Endothelial cell of umbilical vein (primary cell): Measurements from ENCODE around the gene DARS2. TPM values are rescaled to one million over a fixed set of nuclear protein-coding genes. Genes with fewer than 3 reads are reported as not detected.
"Not testable (repeated sequence)": the region's sequence is repeated elsewhere in the genome, so short reads cannot be mapped to it uniquely, and the experiment has no call there.

Experiments
- BruUV-seq: library from RNA; stranded (reverse); fragments of 400-500 nt; replicated peaks from 2 replicates; lab custom pipeline; 2021; lab: Mats Ljungman, UMichigan
- CTCF ChIA-PET: fragments of 300-600, 350-600 bp; sonication (Branson Sonifier 250); formaldehyde crosslinking; loops from one replicate; lab custom pipeline; 2021; ENCODE audit warnings: antibody characterized with exemption, inconsistent platforms; lab: Charles Lee
- POLR2A ChIA-PET: fragments of 300-600, 350-600 bp; sonication (Branson Sonifier 250); formaldehyde crosslinking; loops from one replicate; lab custom pipeline; 2021; ENCODE audit warnings: antibody characterized with exemption, inconsistent platforms; lab: Charles Lee
- DNase-seq: peaks from one replicate; pipeline ENCODE4 v3.0.0-alpha.2; 2011; ENCODE audit warnings: low read depth, low spot score
- FAIRE-seq: peaks from 2 replicates; lab custom pipeline; 2011; peaks lifted over from hg19 to GRCh38; lab: Jason Lieb, UNC
- H2AFZ ChIP-seq: 2 replicates; pipeline ENCODE4 v1.6.0; 2012; ENCODE audit warnings: low read depth, low read length, control low read depth, inconsistent platforms
- H3K27ac ChIP-seq: 2 replicates; pipeline ENCODE4 v1.5.1; 2011; ENCODE audit warnings: low read depth, mild to moderate bottlenecking, control low read depth, low read length, moderate library complexity; ENCODE audit not compliant: insufficient read depth
- H3K27me3 ChIP-seq, 2 experiments: 2 replicates each; pipeline versions ENCODE4 v1.6.0 to v1.6.1; 2011; ENCODE audit warnings: low read length in 2 of 2, mixed read lengths in 1 of 2; ENCODE audit not compliant: control insufficient read depth in 2 of 2, insufficient read depth in 2 of 2
- H3K36me3 ChIP-seq, 2 experiments: 2 replicates in 1 of 2; 3 replicates in 1 of 2; pipeline ENCODE4 v1.5.1; 2011; ENCODE audit warnings: low read length in 2 of 2, mild to moderate bottlenecking in 1 of 2, moderate library complexity in 1 of 2; ENCODE audit not compliant: control insufficient read depth in 2 of 2, insufficient read depth in 2 of 2; ENCODE audit errors: extremely low read depth in 1 of 2
- H3K4me1 ChIP-seq: 3 replicates; pipeline ENCODE4 v1.5.1; 2011; ENCODE audit warnings: mild to moderate bottlenecking, low read length; ENCODE audit not compliant: control insufficient read depth, insufficient read depth; ENCODE audit errors: extremely low read depth
- H3K4me2 ChIP-seq: 2 replicates; pipeline ENCODE4 v1.6.1; 2011; ENCODE audit warnings: low read length, control low read depth, mixed read lengths; ENCODE audit not compliant: insufficient read depth
- H3K4me3 ChIP-seq, 3 experiments: fragments of 200-600 bp in 1 of 3; sonication (generic), shearing (Covaris generic) in 1 of 3; replicated peaks in 1 of 3; 2 replicates each; pipeline ENCODE4 v1.5.1; 2011 to 2016; ENCODE audit warnings: control low read depth in 3 of 3, low read length in 3 of 3, mild to moderate bottlenecking in 2 of 3, inconsistent platforms in 1 of 3, low read depth in 1 of 3, moderate library complexity in 1 of 3; ENCODE audit not compliant: insufficient read depth in 1 of 3
- H3K79me2 ChIP-seq: 2 replicates; pipeline ENCODE4 v1.6.0; 2012; ENCODE audit warnings: low read length, inconsistent platforms; ENCODE audit not compliant: control insufficient read depth, insufficient read depth
- H3K9ac ChIP-seq: replicated peaks from 2 replicates; pipeline ENCODE3; 2011; ENCODE audit warnings: low read length, control low read depth; ENCODE audit not compliant: insufficient read depth; ENCODE audit errors: extremely low read depth
- H3K9me1 ChIP-seq: replicated peaks from 3 replicates; pipeline ENCODE4 v1.6.0; 2011; ENCODE audit warnings: mild to moderate bottlenecking, low read length; ENCODE audit not compliant: control insufficient read depth, insufficient read depth; ENCODE audit errors: extremely low read depth
- H3K9me3 ChIP-seq: replicated peaks from 2 replicates; pipeline ENCODE4 v1.5.1; 2012; ENCODE audit warnings: low read length, inconsistent platforms; ENCODE audit not compliant: control insufficient read depth, insufficient read depth
- H4K20me1 ChIP-seq: replicated peaks from 2 replicates; pipeline ENCODE3; 2011; ENCODE audit warnings: mild to moderate bottlenecking, low read length; ENCODE audit not compliant: control insufficient read depth, insufficient read depth; ENCODE audit errors: extremely low read depth
- CTCF ChIP-seq, 2 donors: IDR thresholded peaks; 1 replicate in 1 of 2; 2 replicates in 1 of 2; pipeline ENCODE4 v1.5.1; 2011; ENCODE audit warnings: low read length in 2 of 2, mild to moderate bottlenecking in 2 of 2, moderate library complexity in 2 of 2, control low read depth in 1 of 2, inconsistent platforms in 1 of 2, low read depth in 1 of 2; ENCODE audit not compliant: insufficient read depth in 1 of 2; ENCODE audit errors: extremely low read depth in 1 of 2
- EZH2 ChIP-seq: IDR thresholded peaks from 2 replicates; pipeline ENCODE4 v1.6.1; 2012; ENCODE audit warnings: borderline replicate concordance, low read depth, mild to moderate bottlenecking, moderate library complexity, low read length, inconsistent platforms; ENCODE audit not compliant: severe bottlenecking
- FOS ChIP-seq: IDR thresholded peaks from 2 replicates; pipeline ENCODE4 v1.6.1; 2011; ENCODE audit warnings: mild to moderate bottlenecking, low read length, moderate library complexity, borderline replicate concordance; ENCODE audit not compliant: insufficient read depth
- GATA2 ChIP-seq: IDR thresholded peaks from 2 replicates; pipeline ENCODE4 v1.7.0; 2011; ENCODE audit warnings: low read depth, mild to moderate bottlenecking, moderate library complexity, mixed read lengths, low read length; ENCODE audit not compliant: insufficient read length, insufficient read depth
- JUN ChIP-seq: IDR thresholded peaks from 2 replicates; pipeline ENCODE4 v1.6.1; 2011; ENCODE audit warnings: borderline replicate concordance, low read depth; ENCODE audit not compliant: insufficient read length, insufficient read depth
- MAX ChIP-seq: IDR thresholded peaks from 2 replicates; pipeline ENCODE4 v1.6.1; 2011; ENCODE audit not compliant: insufficient read depth, insufficient read length
- MYC ChIP-seq: IDR thresholded peaks from one replicate; pipeline ENCODE4 v1.6.1; 2011; ENCODE audit warnings: mild to moderate bottlenecking, low read depth, low read length
- POLR2A ChIP-seq: IDR thresholded peaks from 2 replicates; pipeline ENCODE4 v1.6.1; 2012; ENCODE audit warnings: low read depth, mild to moderate bottlenecking, control low read depth, low read length
- POLR2AphosphoS5 ChIP-seq: IDR thresholded peaks from 2 replicates; pipeline ENCODE4 v1.6.1; 2012; ENCODE audit warnings: low read depth, mild to moderate bottlenecking, control low read depth, low read length, moderate library complexity; ENCODE audit not compliant: insufficient read depth
- dilution Hi-C: fragments of 300-500 bp; cut with MboI; formaldehyde crosslinking; loops from one replicate; pipeline ENCODE4 v1.15.0; 2019; ENCODE audit warnings: low sequenced_read_pairs; ENCODE audit not compliant: extremely low pct_ligation_motif_present
- intact Hi-C: fragments of 100-400 bp; cut with micrococcal nuclease; formaldehyde crosslinking; loops from one replicate; pipeline ENCODE4 v1.10.0; 2022
- polyA plus RNA-seq, 4 experiments: library from polyadenylated mRNA; depleted of rRNA in 3 of 4; stranded (reverse) in 3 of 4; unstranded in 1 of 4; fragments of >200 nt; gene quantifications; 2 replicates each; pipeline versions ENCODE4 v1.2.1 to v1.2.3, GENCODE V29; 2011 to 2012; ENCODE audit warnings: missing spikeins in 1 of 4
- total RNA-seq: library from RNA; stranded (reverse); gene quantifications from 2 replicates; pipeline ENCODE4 v1.2.3, GENCODE V29; 2021

The DARS2 gene
- total and polyA plus RNA-seq, 2 donors (not counting 3 experiments of a cell fraction or from before 2014, with no cell fraction given) = 17.4 to 33.6 TPM

GRCh38 chr1:173878251-173878650 is 53.8 kb downstream of the DARS2 start:
- CTCF ChIA-PET = interaction anchor here (1.0 to 1.5 kb wide), 2 partner anchors 8 to 10 kb away, joined by 3 to 4 read pairs; partner anchors contain the start of genes GAS5 and ZBTB37
- Histone ChIP-seq H3K79me2 (no peaks in the 10 kb centered on the region), H3K9ac (no peak overlapping the region), H3K9me3 (no peaks in the 10 kb centered on the region), H3K27ac (no peak overlapping the region), H3K27me3 (no peaks in the 10 kb centered on the region), H3K4me1 (peaks cover 6% of the 10 kb centered on the region), H3K9me1 (no peaks in the 10 kb centered on the region), H4K20me1 (no peaks in the 10 kb centered on the region), H3K36me3 (no peaks in the 10 kb centered on the region), H3K4me3 (no peak overlapping the region), H2AFZ (no peak overlapping the region), H3K4me2 (no peak overlapping the region)
- POLR2A ChIA-PET = interaction anchor here (0.6 kb wide), 1 partner anchor 8 kb away, joined by 3 read pairs; no protein-coding TSS in a partner anchor
- BruUV-seq = no TSS peak
- intact Hi-C loops = no loop called here
- DNase-seq (peak; percentile 94), FAIRE-seq (no peak)
- dilution Hi-C loops = no loop called here
- TF ChIP-seq JUN = no peak
- no peak for TF ChIP-seq EZH2
- TF ChIP-seq CTCF (IDR thresholded peaks at IDR 0.05; ENCODE audit: extremely low read depth in 1 of 2, insufficient read depth in 1 of 2, low read depth in 1 of 2, low read length in 2 of 2) = no peak
- no peak for TF ChIP-seq POLR2AphosphoS5
- no peak for TF ChIP-seq MAX
- TF ChIP-seq MYC = no peak
- TF ChIP-seq FOS = no peak
- TF ChIP-seq POLR2A = no peak
- TF ChIP-seq GATA2 = no peak

- intact Hi-C loops, H3K36me3 ChIP-seq, H3K4me2 ChIP-seq, H2AFZ ChIP-seq, H3K4me1 ChIP-seq, H3K27me3 ChIP-seq, H3K9me1 ChIP-seq, dilution Hi-C loops, H3K9me3 ChIP-seq, H3K27ac ChIP-seq, DNase-seq, H3K79me2 ChIP-seq, H3K9ac ChIP-seq, H4K20me1 ChIP-seq, BruUV-seq, POLR2A ChIA-PET, H3K4me3 ChIP-seq, FAIRE-seq, CTCF ChIA-PET: not testable (repeated sequence)
Observed at GRCh38 chr1:173881117-173881516, 56.6 kb downstream of the DARS2 start.
